ENCODE results near the gene KCNQ5. TPM values are rescaled to one million over a fixed set of nuclear protein-coding genes. Genes with fewer than 3 reads are reported as not detected.

KCNQ5 gene
- total and polyA plus RNA-seq, 2 of the 8 experiments (the other 6 are each of a cell fraction or from before 2014, with no cell fraction given) = 0.83 to 1.2 TPM

DNA sequence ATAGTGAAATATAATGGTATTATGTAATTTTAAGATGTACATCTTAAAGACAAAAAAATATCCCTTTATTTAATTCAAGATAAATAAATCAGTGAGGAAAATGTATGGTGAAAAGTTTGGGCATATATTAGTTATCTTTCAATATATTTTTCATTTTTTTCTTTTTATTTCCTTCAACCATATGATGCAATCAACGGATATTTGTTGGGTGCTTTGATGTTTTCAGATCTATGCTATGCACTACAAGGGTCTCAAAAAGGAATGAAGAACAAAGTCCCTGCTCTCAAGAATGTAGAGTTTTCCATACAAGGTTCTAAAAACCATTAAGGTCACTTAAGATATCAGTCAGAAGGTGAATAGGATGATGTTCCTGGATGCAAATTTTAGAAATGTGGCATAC lies 345.5 kb downstream of the KCNQ5 start (continued):
- TF ChIP-seq TCF12 (IDR thresholded peaks at IDR 0.05; ENCODE audit: low read depth, low read length) (no peak), CREB1 (IDR thresholded peaks at IDR 0.05) (no peak), SRF (IDR thresholded peaks at IDR 0.05; ENCODE audit: low read depth, low read length) (no peak), SP1 (IDR thresholded peaks at IDR 0.05; ENCODE audit: low read depth, low read length) (no peak), BCL11A (IDR thresholded peaks at IDR 0.05; ENCODE audit: low read depth in 2 of 2, low read length in 2 of 2) (no peak)

Data from H1 (cell line).